ENCODE data around the gene ZBTB46. TPM values are rescaled to one million over a fixed set of nuclear protein-coding genes. Genes with fewer than 3 reads are reported as not detected.

ZBTB46 gene
- total RNA-seq, 1 experiment from 2014 or later, result 10.7 TPM

DNA sequence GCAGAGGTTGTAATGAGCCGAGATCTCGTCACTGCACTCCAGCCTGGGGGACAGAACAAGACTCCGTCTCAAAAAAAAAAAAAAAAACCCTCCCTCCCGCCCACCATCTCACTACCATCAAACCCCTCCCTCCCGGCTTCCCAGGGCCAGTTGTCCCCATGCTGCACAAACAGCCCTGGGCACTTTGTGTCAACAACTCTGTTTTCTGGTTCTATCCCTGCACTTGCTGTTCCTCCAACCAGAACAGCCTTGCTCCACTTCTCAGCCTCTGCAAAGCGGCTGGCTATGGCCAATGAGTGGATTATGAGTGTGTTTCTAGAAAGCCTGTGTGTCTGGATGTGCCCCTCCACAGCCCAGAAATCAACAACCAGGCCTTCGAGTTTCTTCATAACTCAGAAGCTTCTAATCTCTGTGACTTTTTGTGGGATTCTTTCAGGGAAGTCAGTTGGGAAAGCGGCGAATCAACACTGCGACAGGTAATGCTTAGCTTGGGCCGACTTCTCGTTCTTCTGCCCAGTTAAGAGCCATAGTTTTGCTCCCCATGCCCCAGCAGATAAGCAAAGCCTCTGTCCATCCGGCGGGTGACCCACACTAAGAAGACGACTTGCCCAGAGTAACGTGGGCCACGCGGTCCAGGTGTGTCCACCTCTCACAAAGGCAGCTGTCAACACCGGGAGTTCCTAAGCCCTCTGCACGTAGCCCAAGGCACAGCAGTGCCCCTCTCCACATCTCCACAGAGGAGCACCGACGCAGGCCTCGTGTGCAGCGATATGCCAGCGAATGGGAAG lies 5.5 kb downstream of the ZBTB46 start:
- ChIA-PET RAD21 (ENCODE audit: low non-redundant PET in 1 of 2, low total read pairs in 2 of 2, uncharacterized antibody in 2 of 2, unreplicated experiment in 2 of 2) (no interaction called here), POLR2A (no interaction called here), CTCF (no interaction called here)
- no peak overlapping the region for H3K4me3 ChIP-seq (replicated peaks in 1 of 2; ENCODE audit: low read depth in 1 of 2, low read length in 2 of 2)
- no peaks in the 10 kb centered on the region for H3K36me3 ChIP-seq (ENCODE audit: control insufficient read depth in 1 of 2, insufficient read depth in 2 of 2, low read length in 2 of 2)
- no peak overlapping the region for H3K9ac ChIP-seq (ENCODE audit: low read length)
- no peak overlapping the region for H3K27ac ChIP-seq (ENCODE audit: low read depth, low read length)
- no peaks in the 10 kb centered on the region for H3K9me3 ChIP-seq (ENCODE audit: control insufficient read depth in 1 of 2, insufficient read depth in 1 of 2, low read depth in 1 of 2, low read length in 2 of 2)
- no peaks in the 10 kb centered on the region for H3K27me3 ChIP-seq (ENCODE audit: insufficient read depth, low read length)
- BruUV-seq (replicated peaks), result no TSS peak
- H3K4me2 ChIP-seq (ENCODE audit: low read length), result no peak overlapping the region
- H4K20me1 ChIP-seq (ENCODE audit: insufficient read depth), result no peaks in the 10 kb centered on the region
- H2AFZ ChIP-seq (ENCODE audit: low read depth, low read length, poor library complexity, severe bottlenecking), result no peak overlapping the region
- no peak for TF ChIP-seq ZFX (IDR thresholded peaks at IDR 0.05)
- TF ChIP-seq JUND (IDR thresholded peaks at IDR 0.05), result no peak
- TF ChIP-seq, protein P1, sequence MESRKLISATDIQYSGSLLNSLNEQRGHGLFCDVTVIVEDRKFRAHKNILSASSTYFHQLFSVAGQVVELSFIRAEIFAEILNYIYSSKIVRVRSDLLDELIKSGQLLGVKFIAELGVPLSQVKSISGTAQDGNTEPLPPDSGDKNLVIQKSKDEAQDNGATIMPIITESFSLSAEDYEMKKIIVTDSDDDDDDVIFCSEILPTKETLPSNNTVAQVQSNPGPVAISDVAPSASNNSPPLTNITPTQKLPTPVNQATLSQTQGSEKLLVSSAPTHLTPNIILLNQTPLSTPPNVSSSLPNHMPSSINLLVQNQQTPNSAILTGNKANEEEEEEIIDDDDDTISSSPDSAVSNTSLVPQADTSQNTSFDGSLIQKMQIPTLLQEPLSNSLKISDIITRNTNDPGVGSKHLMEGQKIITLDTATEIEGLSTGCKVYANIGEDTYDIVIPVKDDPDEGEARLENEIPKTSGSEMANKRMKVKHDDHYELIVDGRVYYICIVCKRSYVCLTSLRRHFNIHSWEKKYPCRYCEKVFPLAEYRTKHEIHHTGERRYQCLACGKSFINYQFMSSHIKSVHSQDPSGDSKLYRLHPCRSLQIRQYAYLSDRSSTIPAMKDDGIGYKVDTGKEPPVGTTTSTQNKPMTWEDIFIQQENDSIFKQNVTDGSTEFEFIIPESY (IDR thresholded peaks at IDR 0.05; ENCODE audit: extremely low read depth, insufficient replicate concordance, low read length), result no peak
- TF ChIP-seq SP1 (IDR thresholded peaks at IDR 0.05; ENCODE audit: low read depth), result no peak
- TF ChIP-seq EGR1 (IDR thresholded peaks at IDR 0.05; ENCODE audit: low read depth), result no peak
- no peak for TF ChIP-seq ZNF274 (IDR thresholded peaks at IDR 0.05; ENCODE audit: low read depth, low read length)
- TF ChIP-seq TCF7L2 (IDR thresholded peaks at IDR 0.05; ENCODE audit: borderline replicate concordance, extremely low read depth, insufficient read depth, insufficient read length), result no peak
- no peak for TF ChIP-seq YY1 (IDR thresholded peaks at IDR 0.05; ENCODE audit: extremely low read depth, insufficient replicate concordance, low read depth, low read length)
- TF ChIP-seq, protein P2, sequence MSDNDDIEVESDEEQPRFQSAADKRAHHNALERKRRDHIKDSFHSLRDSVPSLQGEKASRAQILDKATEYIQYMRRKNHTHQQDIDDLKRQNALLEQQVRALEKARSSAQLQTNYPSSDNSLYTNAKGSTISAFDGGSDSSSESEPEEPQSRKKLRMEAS (IDR thresholded peaks at IDR 0.05), result no peak
- TF ChIP-seq RAD21 (IDR thresholded peaks at IDR 0.05; ENCODE audit: low read depth), result no peak
- intact Hi-C loops (cut with micrococcal nuclease), result no loop called here
- H3K79me2 ChIP-seq (ENCODE audit: insufficient read depth, low read length), result 0 out of 2 replicates have a peak, but pooled peaks cover 3% of the 10 kb centered on the region
- no peak for ATAC-seq
- peaks cover 0 to 19% of the 10 kb centered on the region in 2 experiments; a peak in 2 of 4 replicates for H3K4me1 ChIP-seq (ENCODE audit: control insufficient read depth in 1 of 2, insufficient read depth in 2 of 2, low read length in 2 of 2)
- DNase-seq (ENCODE audit: low read depth, low spot score), result no peak
- no peaks in the 10 kb centered on the region for H3K9me2 ChIP-seq (ENCODE audit: insufficient read depth)

Measured in HCT116 (cell line).